Ovary (tissue), 3 donors: Measurements from ENCODE around the gene TCF12.

Experiments used
- POLR2A ChIP-seq: fragments of 450-650 bp; IDR thresholded peaks from one replicate; pipeline ENCODE4 v1.6.1; 2017; ENCODE audit warnings: antibody characterized with exemption, mild to moderate bottlenecking, moderate library complexity
- TF ChIP-seq, protein P1 (sequence below), 3 donors: fragments of 450-650 bp in 2 of 3; fragments of 200-600 bp in 1 of 3; IDR thresholded peaks; one replicate each; pipeline versions ENCODE4 v1.5.1 to v1.8.0; 2016 to 2022; ENCODE audit warnings: antibody characterized with exemption in 3 of 3, mild to moderate bottlenecking in 1 of 3
- donor health status: DM: no; HTN: no; CAD: no.

GRCh38 chr15:57060799-57061198 is 142.4 kb downstream of the TCF12 start:
- TF ChIP-seq, protein P1, sequence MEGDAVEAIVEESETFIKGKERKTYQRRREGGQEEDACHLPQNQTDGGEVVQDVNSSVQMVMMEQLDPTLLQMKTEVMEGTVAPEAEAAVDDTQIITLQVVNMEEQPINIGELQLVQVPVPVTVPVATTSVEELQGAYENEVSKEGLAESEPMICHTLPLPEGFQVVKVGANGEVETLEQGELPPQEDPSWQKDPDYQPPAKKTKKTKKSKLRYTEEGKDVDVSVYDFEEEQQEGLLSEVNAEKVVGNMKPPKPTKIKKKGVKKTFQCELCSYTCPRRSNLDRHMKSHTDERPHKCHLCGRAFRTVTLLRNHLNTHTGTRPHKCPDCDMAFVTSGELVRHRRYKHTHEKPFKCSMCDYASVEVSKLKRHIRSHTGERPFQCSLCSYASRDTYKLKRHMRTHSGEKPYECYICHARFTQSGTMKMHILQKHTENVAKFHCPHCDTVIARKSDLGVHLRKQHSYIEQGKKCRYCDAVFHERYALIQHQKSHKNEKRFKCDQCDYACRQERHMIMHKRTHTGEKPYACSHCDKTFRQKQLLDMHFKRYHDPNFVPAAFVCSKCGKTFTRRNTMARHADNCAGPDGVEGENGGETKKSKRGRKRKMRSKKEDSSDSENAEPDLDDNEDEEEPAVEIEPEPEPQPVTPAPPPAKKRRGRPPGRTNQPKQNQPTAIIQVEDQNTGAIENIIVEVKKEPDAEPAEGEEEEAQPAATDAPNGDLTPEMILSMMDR (IDR thresholded peaks at IDR 0.05) = no peak
- no peak for TF ChIP-seq POLR2A
